IMR-90 (cell line): ENCODE measurements around the gene SURF2.
"Not testable (repeated sequence)": the region's sequence is repeated elsewhere in the genome, so short reads cannot be mapped to it uniquely, and the experiment has no call there.

ENCODE experiments used
- BHLHE40 ChIP-seq: fragments of 150-350 bp; IDR thresholded peaks from 2 replicates; pipeline ENCODE4 v1.6.1; 2016; ENCODE audit warnings: mild to moderate bottlenecking, low read depth, low read length
- CTCF ChIP-seq: conservative IDR thresholded peaks from 2 replicates; pipeline ENCODE4 v1.5.1; 2012; ENCODE audit warnings: mild to moderate bottlenecking, low read depth, low read length, improper control_type of control experiment
- MAFK ChIP-seq: IDR thresholded peaks from 2 replicates; pipeline ENCODE4 v1.6.1; 2012; ENCODE audit warnings: low read depth, low read length, improper control_type of control experiment
- NFE2L2 ChIP-seq: fragments of 150-350 bp; IDR thresholded peaks from 2 replicates; pipeline ENCODE4 v1.6.1; 2016; ENCODE audit warnings: low read depth, mild to moderate bottlenecking, low read length
- POLR2A ChIP-seq: IDR thresholded peaks from 2 replicates; pipeline ENCODE4 v1.6.1; 2012; ENCODE audit warnings: mild to moderate bottlenecking, low read depth, low read length
- RCOR1 ChIP-seq: IDR thresholded peaks from 2 replicates; pipeline ENCODE4 v1.6.1; 2012; ENCODE audit warnings: mild to moderate bottlenecking, low read length, improper control_type of control experiment; ENCODE audit not compliant: insufficient replicate concordance

DNA sequence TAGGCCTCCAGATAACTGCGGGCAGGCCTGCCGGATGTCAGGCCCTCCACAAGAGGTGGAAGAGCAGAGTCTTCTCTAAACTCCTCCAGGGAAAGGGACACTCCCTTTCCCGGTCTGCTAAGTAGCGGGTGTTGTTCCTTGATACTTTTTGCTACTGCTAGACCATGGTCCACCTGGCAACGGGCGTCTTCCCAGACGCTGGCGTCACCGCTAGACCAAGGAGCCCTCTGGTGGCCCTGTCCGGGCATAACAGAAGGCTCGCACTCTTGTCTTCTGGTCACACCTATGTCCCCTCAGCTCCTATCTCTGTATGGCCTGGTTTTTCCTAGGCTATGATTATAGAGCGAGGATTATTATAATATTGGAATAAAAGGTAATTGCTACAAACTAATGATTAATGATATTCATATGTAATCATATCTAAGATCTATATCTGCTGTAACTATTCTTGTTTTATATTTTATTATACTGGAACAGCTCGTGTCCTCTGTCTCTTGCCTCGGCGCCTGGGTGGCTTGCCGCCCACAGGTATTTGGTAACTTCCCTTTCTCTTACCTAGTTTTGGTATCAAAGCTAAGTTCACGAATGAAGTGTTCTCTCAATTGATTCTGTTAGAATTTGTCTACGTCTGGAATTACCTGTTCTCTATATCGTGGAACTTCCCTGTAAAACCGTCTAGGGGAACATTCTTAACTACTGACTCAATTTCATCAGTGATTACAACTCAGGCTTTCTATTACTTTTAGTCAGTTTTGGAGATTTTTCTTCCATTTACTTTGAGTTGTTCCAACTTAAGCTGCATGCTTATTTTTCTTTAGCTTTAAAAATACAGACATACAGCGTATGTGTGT is 26.8 kb upstream of the SURF2 start:
- peak; percentile 45 for TF ChIP-seq CTCF
- not testable (repeated sequence) for TF ChIP-seq NFE2L2, BHLHE40, POLR2A, MAFK, RCOR1
